GM12873 (cell line): Measurements from ENCODE around the gene GIMAP7.

ENCODE experiments used
- TF ChIP-seq, protein P1 (sequence below): IDR thresholded peaks from 2 replicates; pipeline ENCODE4 v1.5.1; 2012; ENCODE audit warnings: low read depth, mild to moderate bottlenecking, moderate library complexity, low read length, control low read depth; ENCODE audit not compliant: insufficient read depth; ENCODE audit errors: missing control alignments

The GIMAP7 gene

DNA sequence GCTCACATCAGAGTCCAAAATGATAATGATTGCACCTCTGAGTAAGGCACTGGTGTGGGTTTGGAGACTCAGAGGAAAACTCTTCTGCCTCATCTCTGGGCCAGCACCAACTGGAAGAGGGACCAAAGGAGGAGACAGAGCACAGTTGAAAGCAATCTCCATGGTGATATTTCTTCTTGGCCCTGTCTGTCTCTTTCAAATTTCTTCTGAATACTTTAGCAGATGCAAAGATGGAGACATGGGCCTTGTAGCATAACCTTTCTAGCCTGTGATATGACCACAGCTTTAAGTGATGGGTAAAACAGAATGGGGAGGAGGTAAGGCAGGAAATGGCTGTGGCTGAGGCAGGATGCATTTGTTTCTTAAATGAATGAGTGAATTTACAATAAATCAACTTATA is 12.2 kb upstream of the GIMAP7 start:
- TF ChIP-seq, protein P1, sequence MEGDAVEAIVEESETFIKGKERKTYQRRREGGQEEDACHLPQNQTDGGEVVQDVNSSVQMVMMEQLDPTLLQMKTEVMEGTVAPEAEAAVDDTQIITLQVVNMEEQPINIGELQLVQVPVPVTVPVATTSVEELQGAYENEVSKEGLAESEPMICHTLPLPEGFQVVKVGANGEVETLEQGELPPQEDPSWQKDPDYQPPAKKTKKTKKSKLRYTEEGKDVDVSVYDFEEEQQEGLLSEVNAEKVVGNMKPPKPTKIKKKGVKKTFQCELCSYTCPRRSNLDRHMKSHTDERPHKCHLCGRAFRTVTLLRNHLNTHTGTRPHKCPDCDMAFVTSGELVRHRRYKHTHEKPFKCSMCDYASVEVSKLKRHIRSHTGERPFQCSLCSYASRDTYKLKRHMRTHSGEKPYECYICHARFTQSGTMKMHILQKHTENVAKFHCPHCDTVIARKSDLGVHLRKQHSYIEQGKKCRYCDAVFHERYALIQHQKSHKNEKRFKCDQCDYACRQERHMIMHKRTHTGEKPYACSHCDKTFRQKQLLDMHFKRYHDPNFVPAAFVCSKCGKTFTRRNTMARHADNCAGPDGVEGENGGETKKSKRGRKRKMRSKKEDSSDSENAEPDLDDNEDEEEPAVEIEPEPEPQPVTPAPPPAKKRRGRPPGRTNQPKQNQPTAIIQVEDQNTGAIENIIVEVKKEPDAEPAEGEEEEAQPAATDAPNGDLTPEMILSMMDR = no peak

DNA sequence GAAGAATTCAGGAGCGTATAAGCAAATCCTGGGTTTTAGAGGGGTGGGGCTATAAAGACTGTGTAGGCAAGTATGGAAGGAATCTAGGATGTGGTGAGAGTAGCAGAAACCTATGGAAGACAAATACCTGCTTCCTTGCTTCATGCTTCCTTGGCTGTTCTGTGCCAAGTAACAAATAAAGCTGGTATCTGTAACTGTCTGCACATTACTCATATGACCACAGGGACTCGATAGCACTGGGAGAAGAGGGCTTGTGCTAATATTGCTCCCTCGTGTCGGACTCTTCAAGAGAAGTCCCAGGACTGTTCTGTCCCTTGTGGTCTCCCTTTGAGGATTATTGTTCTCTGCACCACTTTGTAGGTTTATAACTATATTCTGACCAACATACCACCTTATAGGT is 11.5 kb upstream of the GIMAP7 start:
- TF ChIP-seq, protein P1 = no peak

DNA sequence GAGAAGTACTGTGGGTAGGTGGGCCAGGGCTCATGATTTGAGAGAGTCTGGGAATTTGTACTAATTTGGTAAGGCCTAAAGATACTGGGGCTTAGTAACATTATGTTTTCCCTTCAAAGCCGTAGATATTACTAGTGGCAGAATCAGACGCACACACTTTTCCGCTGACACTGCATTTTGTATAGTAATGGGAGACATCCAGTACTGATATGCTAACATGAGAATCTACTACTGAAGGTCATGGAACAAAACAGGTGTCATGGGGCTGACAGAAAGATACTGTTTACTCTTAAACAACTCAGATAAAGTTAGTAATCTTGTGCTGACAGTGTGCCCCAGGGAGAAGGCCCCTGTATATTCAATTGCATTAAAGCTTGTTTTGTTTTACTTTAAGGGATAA is 11.1 kb upstream of the GIMAP7 start:
- TF ChIP-seq, protein P1 = no peak

DNA sequence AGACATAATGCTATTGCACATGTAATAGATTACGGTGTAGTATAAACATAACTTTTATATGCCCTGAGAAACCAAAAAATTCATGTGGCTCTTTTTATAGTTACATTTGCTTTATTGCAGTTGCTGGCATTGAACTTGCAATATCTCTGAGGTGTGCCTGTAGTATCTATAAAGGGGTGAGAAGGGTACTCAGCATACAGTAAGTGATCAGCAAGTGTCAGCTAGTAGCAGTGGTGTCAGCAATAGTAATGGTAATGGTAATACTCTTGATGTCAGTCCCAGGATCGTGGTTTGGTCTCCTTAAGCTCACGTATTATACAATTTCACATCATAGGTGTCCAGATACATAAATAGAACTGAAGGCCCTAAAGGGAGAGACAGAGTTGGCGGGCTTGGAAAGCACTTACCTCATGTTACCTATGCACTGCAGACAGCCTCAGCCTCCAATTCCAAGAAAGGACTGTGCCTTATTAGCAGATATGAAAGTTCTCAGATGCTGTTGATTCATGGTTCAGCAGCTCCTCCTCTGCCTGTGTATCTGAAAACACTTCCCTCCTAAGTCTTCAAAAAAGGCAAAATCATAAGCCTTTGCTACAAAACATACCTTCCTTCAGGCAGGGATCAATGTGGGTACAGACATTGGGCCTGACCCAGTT is 6.6 kb upstream of the GIMAP7 start:
- TF ChIP-seq, protein P1 = no peak

DNA sequence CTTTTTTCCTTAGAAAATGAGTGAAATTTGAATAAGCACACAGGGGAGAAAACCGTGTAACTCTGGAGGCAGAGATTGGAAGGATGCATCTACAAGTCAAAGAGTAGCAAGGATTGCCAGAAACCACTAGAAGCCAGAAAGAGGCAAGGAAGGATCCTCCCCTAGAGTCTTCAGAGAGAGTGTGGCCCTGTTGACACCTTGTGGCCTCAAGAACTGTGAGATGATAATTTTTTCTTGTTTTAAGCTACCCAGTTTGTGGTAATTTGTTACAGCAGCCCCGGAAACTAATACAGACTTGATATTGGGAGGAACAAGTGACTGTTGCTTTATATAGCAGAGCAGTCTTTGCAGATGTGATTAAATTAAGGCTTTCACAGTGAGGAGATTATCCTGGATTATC is 3.6 kb upstream of the GIMAP7 start:
- TF ChIP-seq, protein P1 = no peak

DNA sequence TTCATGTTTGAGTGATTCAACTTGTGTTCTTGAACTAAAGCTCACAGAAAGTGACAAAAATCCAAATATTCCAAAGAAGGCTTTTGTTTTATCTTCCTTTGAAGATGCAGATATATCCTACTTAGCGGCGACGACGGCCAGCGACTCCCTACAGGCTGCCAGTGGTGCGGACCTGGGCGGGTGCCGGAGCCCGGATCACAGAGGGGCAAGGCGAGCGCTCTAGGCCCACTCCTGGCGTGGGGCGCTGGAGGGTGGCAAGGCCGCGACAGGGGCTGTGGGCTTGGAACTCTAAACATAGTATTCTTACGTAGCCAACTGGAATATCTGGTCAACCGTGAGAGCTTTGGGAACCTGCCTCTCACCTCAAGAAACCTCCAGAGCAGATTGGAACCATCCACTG is 914 bp upstream of the GIMAP7 start:
- TF ChIP-seq, protein P1 = no peak

DNA sequence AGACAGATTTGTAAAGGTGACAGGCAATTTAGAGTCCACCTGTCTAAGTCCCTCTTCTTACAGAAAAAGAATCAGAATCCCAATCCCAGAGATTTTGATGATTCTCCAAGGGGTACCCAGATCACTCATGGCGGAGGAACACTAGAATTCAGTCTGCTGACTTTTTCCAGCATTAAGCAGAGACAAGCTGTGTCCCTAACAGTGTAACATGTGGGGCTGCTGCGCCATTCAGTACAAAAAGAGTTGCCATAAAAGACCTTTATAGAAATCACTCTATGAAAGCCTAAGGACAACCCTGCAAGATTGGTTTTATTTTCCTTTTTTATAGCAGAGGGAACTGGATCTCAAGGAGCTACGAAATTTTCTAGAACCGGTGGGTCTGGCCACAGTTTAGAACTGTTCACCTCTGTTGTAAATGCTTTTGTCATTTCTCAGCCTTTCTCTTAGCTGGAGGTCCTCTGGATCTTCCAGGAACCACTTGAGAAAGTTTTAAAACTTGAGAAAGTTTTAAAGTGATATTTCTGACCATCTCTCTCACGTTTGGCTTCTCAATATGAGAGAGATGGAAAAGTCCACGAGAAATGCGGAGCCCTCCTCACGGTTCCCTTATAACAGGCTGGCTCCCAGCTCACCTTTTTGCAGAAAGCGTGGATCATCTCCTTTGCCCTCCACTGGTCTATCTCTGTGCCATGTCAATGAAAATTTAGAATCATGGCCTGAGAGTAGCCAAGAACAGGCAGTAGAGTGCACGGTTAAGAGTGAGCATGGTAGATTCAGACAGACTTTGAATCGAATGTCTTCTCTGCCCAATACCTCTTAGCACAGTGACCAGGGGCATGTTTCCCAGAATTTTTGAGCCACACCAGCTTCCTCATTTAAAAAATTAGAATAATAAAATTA is 826 bp downstream of the GIMAP7 start:
- TF ChIP-seq, protein P1 = no peak
